GM18520 (cell line): ENCODE data around the gene BCAS4.
A peak's percentile ranks its signal among the peaks of the same experiment; 100 is the strongest.

Source experiments
- ATAC-seq: cut with Tn5 transposase; IDR thresholded peaks from one replicate; pipeline ENCODE4 v1.9.1; 2021; ENCODE audit not compliant: unreplicated experiment

BCAS4 gene

GRCh38 chr20:50898475-50898874 is 103.6 kb downstream of the BCAS4 start:
- no peak for ATAC-seq

- no peak for ATAC-seq
Observed at GRCh38 chr20:50900261-50900660, 105.4 kb downstream of the BCAS4 start.

GRCh38 chr20:50901301-50901700 is 106.4 kb downstream of the BCAS4 start:
- no peak for ATAC-seq

- ATAC-seq = no peak
Observed at GRCh38 chr20:50903353-50904051, 108.6 kb downstream of the BCAS4 start.

GRCh38 chr20:50904067-50904570 is 109.3 kb downstream of the BCAS4 start:
- ATAC-seq = no peak

- no peak for ATAC-seq
Observed at GRCh38 chr20:50909413-50909812, 114.6 kb downstream of the BCAS4 start.

GRCh38 chr20:50911030-50911429 is 116.2 kb downstream of the BCAS4 start:
- ATAC-seq = no peak

GRCh38 chr20:50911716-50912115 is 116.9 kb downstream of the BCAS4 start:
- ATAC-seq = peak; percentile 51

GRCh38 chr20:50913690-50914375 is 119.0 kb downstream of the BCAS4 start:
- no peak for ATAC-seq

- no peak for ATAC-seq
Observed at GRCh38 chr20:50915424-50915823, 120.6 kb downstream of the BCAS4 start.

- ATAC-seq = no peak
Observed at GRCh38 chr20:50916257-50916656, 121.4 kb downstream of the BCAS4 start.

- no peak for ATAC-seq
Observed at GRCh38 chr20:50916934-50917333, 122.1 kb downstream of the BCAS4 start.

GRCh38 chr20:50918403-50918802 is 123.5 kb downstream of the BCAS4 start:
- no peak for ATAC-seq

- ATAC-seq = no peak
Observed at GRCh38 chr20:50919567-50919966, 124.7 kb downstream of the BCAS4 start.

- ATAC-seq = no peak
Observed at GRCh38 chr20:50920997-50921396, 126.1 kb downstream of the BCAS4 start.

- no peak for ATAC-seq
Observed at GRCh38 chr20:50921803-50922501, 127.1 kb downstream of the BCAS4 start.

GRCh38 chr20:50924261-50924920 is 129.5 kb downstream of the BCAS4 start:
- no peak for ATAC-seq

GRCh38 chr20:50926530-50926929 is 131.7 kb downstream of the BCAS4 start:
- no peak for ATAC-seq
